GM21825 (cell line): ENCODE data around the gene NUB1.

Experiments
- ATAC-seq: cut with Tn5 transposase; IDR thresholded peaks from one replicate; pipeline ENCODE4 v1.9.1; 2021; ENCODE audit warnings: mild to moderate bottlenecking, moderate library complexity; ENCODE audit not compliant: unreplicated experiment

The NUB1 gene

GRCh38 chr7:151376218-151376902, 34.7 kb downstream of the NUB1 start:
- ATAC-seq, result no peak

GRCh38 chr7:151377406-151377805, 35.8 kb downstream of the NUB1 start:
- ATAC-seq, result no peak

GRCh38 chr7:151378011-151378410, 36.4 kb downstream of the NUB1 start:
- ATAC-seq, result no peak

GRCh38 chr7:151378496-151379192, 37.0 kb downstream of the NUB1 start:
- no peak for ATAC-seq

GRCh38 chr7:151379193-151379520, 37.5 kb downstream of the NUB1 start:
- ATAC-seq, result no peak

GRCh38 chr7:151379534-151380198, 38.1 kb downstream of the NUB1 start:
- no peak for ATAC-seq

GRCh38 chr7:151380199-151381097, 38.8 kb downstream of the NUB1 start:
- ATAC-seq, result no peak

GRCh38 chr7:151381098-151381347, 39.4 kb downstream of the NUB1 start:
- ATAC-seq, result no peak

DNA sequence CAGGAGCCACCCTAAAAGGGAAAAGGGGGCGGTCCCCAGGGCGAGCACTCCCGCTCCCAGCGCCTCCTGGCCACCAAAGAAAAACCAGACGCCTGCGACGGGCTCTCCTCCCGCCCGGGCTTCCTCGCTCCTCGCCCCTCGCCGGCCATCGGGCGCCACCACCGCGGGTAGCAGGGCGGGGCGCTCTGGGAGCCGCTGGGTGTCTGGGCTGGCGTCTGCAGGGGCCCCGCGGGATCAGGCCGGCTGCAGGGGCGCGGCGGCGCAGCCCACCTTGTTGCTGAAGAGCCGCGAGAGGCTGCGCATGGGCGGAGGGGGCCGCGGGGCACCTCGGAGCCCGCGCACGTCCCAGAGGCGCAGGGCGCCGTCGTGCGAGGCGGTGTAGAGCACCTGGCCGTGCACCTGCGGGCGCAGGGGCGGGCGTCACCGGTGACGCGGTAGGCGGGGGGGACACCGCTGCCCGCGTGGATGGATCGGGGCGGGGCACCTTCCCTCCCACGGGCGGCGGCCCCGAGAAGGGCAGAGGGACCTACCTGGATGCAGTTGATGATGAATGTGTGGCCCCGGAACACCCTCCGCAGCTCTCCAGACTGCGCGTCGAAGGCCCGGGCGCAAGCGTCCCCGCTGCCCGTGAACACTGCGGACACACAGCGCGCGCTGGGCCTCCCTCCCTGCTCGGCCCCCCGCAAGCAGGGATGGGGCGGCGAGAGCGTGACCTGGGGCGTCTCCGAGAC, 39.9 kb downstream of the NUB1 start:
- no peak for ATAC-seq

DNA sequence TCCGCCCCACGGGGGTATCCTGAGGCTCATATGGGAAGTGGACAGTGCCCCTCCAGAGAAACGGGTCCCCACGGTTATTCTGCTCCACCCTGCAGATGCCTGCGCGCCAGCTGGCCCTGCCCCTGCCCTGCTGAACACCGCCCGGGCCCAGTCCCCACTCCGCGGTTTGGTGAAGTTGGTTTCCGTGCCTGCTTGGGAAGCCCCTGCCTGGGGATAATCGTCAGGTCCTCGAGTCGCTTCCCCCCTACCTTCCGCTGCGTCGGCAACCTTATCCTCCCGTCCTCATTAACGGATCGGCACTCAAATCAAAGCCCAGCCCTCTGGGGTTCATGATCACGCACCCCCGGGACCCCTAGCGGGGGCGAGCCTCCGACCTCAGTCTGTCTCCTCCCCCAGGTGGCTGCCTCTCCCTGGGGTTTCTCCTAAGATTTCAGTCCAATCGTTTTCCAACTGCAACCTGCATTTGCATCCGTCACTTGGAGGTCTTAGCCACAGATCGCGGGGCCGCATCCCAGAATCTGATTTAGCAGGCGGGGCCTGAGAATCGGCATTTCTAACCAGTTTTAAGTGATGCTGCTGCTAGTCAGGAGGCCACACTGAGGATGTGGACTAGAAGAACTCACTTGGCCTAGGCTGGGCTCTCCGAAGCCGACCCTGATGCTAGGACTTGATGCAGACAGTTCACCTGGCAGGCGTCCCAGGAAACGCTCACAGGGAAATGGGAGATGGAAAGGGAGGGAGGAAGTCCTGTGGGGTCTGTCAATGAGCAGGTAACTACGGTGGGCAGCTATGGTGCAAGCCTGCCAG, 40.7 kb downstream of the NUB1 start:
- ATAC-seq, result no peak

GRCh38 chr7:151383638-151384351, 42.2 kb downstream of the NUB1 start:
- ATAC-seq, result no peak

DNA sequence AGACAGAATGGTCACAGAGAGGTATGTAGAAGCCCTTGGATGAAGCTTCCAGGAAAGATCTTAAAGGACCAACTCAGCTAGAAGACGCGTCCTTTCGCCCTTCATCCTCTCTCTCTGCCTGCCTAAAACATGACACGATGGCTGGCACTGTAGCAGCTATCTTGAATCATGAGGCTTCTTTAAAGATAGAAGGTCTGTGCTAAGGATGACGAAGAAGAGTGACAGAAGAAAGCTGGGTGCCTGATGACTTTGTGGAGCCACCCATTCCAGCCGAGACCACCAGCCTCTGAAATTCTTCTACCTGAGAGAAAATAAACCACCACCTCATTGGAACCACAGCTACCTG, 42.7 kb downstream of the NUB1 start:
- ATAC-seq, result no peak

DNA sequence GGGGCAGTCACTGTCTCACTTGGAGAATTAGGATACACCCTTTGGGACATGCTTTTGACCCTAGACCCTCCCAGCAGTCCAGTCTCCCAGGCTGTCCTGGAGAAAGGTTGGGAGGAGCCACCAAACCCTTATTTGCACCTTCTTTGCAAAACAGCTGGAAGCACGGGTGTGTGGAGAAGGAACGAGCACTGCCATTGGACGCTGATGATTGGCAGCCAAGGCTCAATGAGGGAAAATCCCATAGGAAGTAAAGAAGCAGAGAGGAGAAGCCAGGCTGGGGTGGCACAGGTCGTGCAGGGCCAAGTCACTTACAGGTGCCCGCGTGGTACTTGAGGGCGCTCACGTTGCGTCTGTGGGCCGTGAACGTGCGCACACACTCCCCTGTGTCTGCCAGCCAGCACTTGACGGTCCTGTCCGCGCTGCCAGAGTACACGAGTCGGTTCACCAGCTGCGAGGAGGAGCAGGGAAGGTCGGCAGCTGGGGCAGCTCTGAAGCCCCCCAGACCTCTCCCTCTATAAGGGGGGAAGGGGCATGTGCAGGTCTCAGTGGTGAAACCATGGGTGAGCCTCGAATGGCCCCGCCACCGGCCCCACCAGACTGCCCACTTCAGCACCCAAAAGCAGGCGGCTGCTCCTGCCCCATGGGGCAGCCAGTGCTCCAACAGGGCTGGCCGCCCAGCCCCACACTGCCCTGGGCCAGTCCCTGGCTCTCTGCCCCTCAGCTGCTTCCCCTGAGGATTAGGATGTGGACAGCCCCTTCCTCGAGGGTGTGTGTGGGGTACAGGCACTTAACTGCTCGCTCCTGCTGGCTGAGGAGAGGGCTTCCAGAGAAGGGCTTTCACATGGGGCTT, 43.4 kb downstream of the NUB1 start:
- ATAC-seq, result no peak

DNA sequence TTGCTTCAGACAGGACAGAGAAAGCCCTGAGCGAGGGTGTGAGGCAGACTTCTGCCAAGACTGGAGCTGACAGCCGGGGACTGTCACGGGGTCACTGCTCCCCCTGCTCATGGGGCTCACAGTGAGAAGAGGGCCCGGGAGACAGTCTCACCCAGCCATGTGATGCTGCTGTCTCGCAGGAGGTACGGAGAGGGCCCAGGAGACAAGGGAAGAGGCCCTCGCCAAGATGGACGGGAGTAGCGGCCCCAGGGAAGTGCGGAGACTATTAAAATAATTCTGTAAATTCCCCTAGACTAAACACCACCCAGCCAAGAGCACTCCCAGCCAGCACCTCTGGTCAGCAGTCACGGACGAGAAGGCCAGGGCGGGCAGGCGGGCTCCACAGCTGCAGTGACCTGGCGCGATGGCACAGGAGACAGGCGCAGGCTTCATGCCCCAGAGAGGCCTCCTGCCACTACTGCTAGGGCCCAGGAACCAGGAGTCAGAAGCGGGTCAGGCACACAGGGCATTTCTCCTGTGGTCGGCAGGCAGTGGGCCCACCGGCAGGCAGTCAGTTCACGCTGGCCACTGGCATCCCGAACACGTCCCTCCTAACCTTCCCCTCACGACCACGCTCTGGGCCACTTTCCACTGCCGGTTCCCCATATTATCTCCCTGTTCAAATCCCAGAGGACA, 44.2 kb downstream of the NUB1 start:
- ATAC-seq, result no peak

DNA sequence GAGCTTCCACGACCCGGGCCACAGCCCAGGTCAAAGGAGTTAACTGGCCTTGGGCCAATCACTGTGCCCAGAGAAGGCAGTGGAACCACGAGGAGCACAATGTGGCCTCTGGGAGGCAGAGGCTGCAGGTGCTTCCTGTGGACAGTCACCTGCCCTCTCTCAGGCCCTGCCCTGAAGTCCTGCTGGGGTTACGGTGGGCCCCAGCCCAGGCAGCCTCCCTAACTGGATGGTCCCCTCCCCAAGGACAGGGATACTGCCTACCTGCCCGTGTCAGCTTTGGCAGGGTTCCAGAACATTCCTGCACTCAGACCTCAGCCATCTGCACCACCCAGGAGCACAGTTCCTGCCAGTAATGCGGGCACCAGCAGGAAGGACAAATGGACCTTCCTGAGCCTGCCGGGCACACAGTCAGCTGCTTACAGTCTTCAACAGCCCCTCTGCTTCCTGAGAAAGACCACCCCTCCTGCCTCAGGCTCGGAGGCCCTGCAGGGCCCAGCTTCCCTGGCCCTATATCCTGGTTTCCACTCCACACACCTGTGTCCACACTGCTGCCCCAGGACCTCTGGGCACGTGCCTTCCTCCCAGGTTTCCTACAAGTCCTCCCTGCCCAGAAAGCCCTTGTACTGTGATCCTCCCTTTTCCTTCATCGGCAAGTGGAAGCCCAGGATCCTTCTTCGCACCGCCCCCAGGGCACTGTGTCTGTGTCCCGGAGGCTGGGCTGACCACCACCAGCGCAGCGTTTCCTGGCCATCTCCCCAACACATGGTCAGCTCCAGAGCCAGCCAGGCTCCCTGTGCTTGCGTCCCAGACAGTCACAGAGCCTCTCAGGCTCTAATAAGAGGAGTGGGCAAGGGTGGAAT, 44.9 kb downstream of the NUB1 start:
- ATAC-seq, result no peak

GRCh38 chr7:151387161-151388006, 45.8 kb downstream of the NUB1 start:
- ATAC-seq, result no peak
